ENCODE results near the gene SBK2. TPM values are rescaled to one million over a fixed set of nuclear protein-coding genes. Genes with fewer than 3 reads are reported as not detected.

SBK2 gene
- total and polyA plus RNA-seq, 2 experiments from 2014 or later, result 1.1 to 2.0 TPM

- Histone ChIP-seq H3F3A (replicated peaks; ENCODE audit: low read depth) (peaks cover 16% of the 10 kb centered on the region), H2AFZ (no peak overlapping the region), H3K4me3 (no peak overlapping the region), H3K9me2 (ENCODE audit: insufficient read depth) (no peaks in the 10 kb centered on the region), H3K4me1 (ENCODE audit: insufficient read depth) (no peaks in the 10 kb centered on the region), H3K27me3 (ENCODE audit: insufficient read depth) (no peaks in the 10 kb centered on the region), H3K4me2 (no peak overlapping the region), H4K20me1 (replicated peaks; ENCODE audit: insufficient read depth) (no peaks in the 10 kb centered on the region), H3K79me2 (replicated peaks; ENCODE audit: insufficient read depth) (no peaks in the 10 kb centered on the region), H3K27ac (ENCODE audit: low read depth) (no peak overlapping the region), H3K36me3 (ENCODE audit: insufficient read depth) (no peaks in the 10 kb centered on the region)
- peaks cover 2% of the 10 kb centered on the region for H3K27me3 Mint-ChIP-seq (ENCODE audit: insufficient read depth, low read depth, poor library complexity)
- peaks cover under 1% of the 10 kb centered on the region; the same call in 1 of the 3 replicates for H3K4me1 Mint-ChIP-seq
- ATAC-seq (no peak), DNase-seq (ENCODE audit: low spot score) (no peak)
- no peaks in the 10 kb centered on the region for H3K9me3 Mint-ChIP-seq
- no peak overlapping the region for H3K4me3 Mint-ChIP-seq
- H3K36me3 Mint-ChIP-seq (ENCODE audit: low read depth), result no peaks in the 10 kb centered on the region
- no peak overlapping the region for H3K27ac Mint-ChIP-seq
- no peak for TF ChIP-seq ZNF114 (CRISPR knock-in tag; IDR thresholded peaks at IDR 0.05)
Measured at GRCh38 chr19:55530996-55531395, 5.9 kb downstream of the SBK2 start.

- Mint-ChIP-seq H3K27me3 (ENCODE audit: insufficient read depth, low read depth, poor library complexity) (peaks cover 3% of the 10 kb centered on the region), H3K4me1 (peaks cover 3% of the 10 kb centered on the region)
- no peaks in the 10 kb centered on the region for H3K36me3 ChIP-seq (ENCODE audit: insufficient read depth)
Measured at GRCh38 chr19:55529636-55530234, 7.2 kb downstream of the SBK2 start.

More at GRCh38 chr19:55529636-55530234, 7.2 kb downstream of the SBK2 start:
- TF ChIP-seq CREB1 (CRISPR knock-in tag; IDR thresholded peaks at IDR 0.05; ENCODE audit: low read depth), result no peak
- TF ChIP-seq EZH2phosphoT487 (IDR thresholded peaks at IDR 0.05; ENCODE audit: unreplicated experiment), result no peak
- TF ChIP-seq ZNF114 (CRISPR knock-in tag; IDR thresholded peaks at IDR 0.05), result no peak
- TF ChIP-seq NANOG (IDR thresholded peaks at IDR 0.05; ENCODE audit: borderline replicate concordance), result no peak
- no peak for TF ChIP-seq JUNB (IDR thresholded peaks at IDR 0.05; ENCODE audit: unreplicated experiment)
- no peak; a peak in 1 of 4 replicates for TF ChIP-seq CTCF (conservative IDR thresholded peaks at IDR 0.05; ENCODE audit: low read depth in 2 of 2)
- Histone ChIP-seq H3F3A (replicated peaks; ENCODE audit: low read depth) (peaks cover 16% of the 10 kb centered on the region), H3K79me2 (replicated peaks; ENCODE audit: insufficient read depth) (no peaks in the 10 kb centered on the region), H4K20me1 (replicated peaks; ENCODE audit: insufficient read depth) (no peaks in the 10 kb centered on the region), H3K9me2 (ENCODE audit: insufficient read depth) (no peaks in the 10 kb centered on the region), H3K27ac (ENCODE audit: low read depth) (no peak overlapping the region), H2AFZ (no peak overlapping the region), H3K4me1 (ENCODE audit: insufficient read depth) (no peaks in the 10 kb centered on the region), H3K4me3 (no peak overlapping the region), H3K4me2 (no peak overlapping the region), H3K27me3 (ENCODE audit: insufficient read depth) (no peaks in the 10 kb centered on the region)
- Mint-ChIP-seq H3K36me3 (ENCODE audit: low read depth) (no peaks in the 10 kb centered on the region), H3K27ac (no peak overlapping the region), H3K9me3 (no peaks in the 10 kb centered on the region), H3K4me3 (no peak overlapping the region)
- DNase-seq (ENCODE audit: low spot score) (no peak), ATAC-seq (peak; percentile 42)
